Measurements from ENCODE around the gene ANKRD28. TPM values are rescaled to one million over a fixed set of nuclear protein-coding genes. Genes with fewer than 3 reads are reported as not detected.

ANKRD28 gene
- total RNA-seq, 2 donors from 2014 or later: 29.3 to 50.0 TPM

- Mint-ChIP-seq H3K27ac (no peak overlapping the region), H3K27me3 (peaks cover 9 to 15% of the 10 kb centered on the region in 2 donors), H3K9me3 (peaks cover 6% of the 10 kb centered on the region), H3K4me3 (no peak overlapping the region), H3K4me1 (ENCODE audit: low read depth in 2 of 2) (peaks cover 16 to 34% of the 10 kb centered on the region in 2 donors), H3K36me3 (peaks cover 20% of the 10 kb centered on the region)
- no peak for DNase-seq (ENCODE audit: low spot score)
- ATAC-seq: no peak
Measured at GRCh38 chr3:15654891-15655290, 142.9 kb downstream of the ANKRD28 start.

GRCh38 chr3:15654127-15654526, 143.7 kb downstream of the ANKRD28 start:
- H3K9me3 Mint-ChIP-seq: peaks cover 6% of the 10 kb centered on the region
- H3K27ac Mint-ChIP-seq: no peak overlapping the region
- no peak overlapping the region for H3K4me3 Mint-ChIP-seq
- H3K4me1 Mint-ChIP-seq (ENCODE audit: low read depth in 2 of 2): peaks cover 17 to 33% of the 10 kb centered on the region in 2 donors
- H3K27me3 Mint-ChIP-seq: peaks cover 9 to 15% of the 10 kb centered on the region in 2 donors
- DNase-seq (ENCODE audit: low spot score) (no peak), ATAC-seq (no peak)
- H3K36me3 Mint-ChIP-seq: peaks cover 20% of the 10 kb centered on the region

GRCh38 chr3:15653321-15653720, 144.5 kb downstream of the ANKRD28 start:
- Mint-ChIP-seq H3K9me3 (peaks cover 9% of the 10 kb centered on the region), H3K36me3 (peaks cover 20% of the 10 kb centered on the region), H3K4me3 (no peak overlapping the region), H3K27ac (no peak overlapping the region), H3K4me1 (ENCODE audit: low read depth in 2 of 2) (peaks cover 19 to 34% of the 10 kb centered on the region in 2 donors), H3K27me3 (peaks cover 9 to 15% of the 10 kb centered on the region in 2 donors)
- no peak for DNase-seq (ENCODE audit: low spot score)
- no peak for ATAC-seq

DNA sequence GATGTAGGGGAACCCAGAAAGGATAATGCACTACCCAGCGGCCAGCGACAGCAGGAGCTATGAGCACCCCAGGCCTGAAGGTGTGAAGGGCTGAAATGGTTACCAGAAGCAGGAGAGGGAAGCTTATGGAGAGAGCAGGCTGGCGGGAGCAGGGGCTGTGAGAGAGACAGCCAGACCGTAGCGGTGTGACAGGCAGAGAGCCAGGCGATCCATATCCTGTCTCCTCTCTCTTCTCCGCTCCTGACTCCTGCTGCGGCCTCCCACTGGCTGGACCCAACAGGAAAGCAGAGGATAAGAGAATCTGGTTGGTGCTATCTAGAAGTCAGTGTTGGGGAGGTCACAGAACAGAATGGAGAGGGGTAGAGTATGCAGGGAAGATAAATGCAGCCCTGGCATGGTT, 146.4 kb downstream of the ANKRD28 start:
- H3K36me3 Mint-ChIP-seq: peaks cover 12% of the 10 kb centered on the region
- H3K4me3 Mint-ChIP-seq: no peak overlapping the region
- no peak for DNase-seq (ENCODE audit: low spot score)
- no peak for ATAC-seq
- H3K9me3 Mint-ChIP-seq: peaks cover 8% of the 10 kb centered on the region
- H3K4me1 Mint-ChIP-seq (ENCODE audit: low read depth in 2 of 2): peaks cover 36 to 46% of the 10 kb centered on the region in 2 donors
- H3K27me3 Mint-ChIP-seq: peaks cover 9 to 15% of the 10 kb centered on the region in 2 donors
- H3K27ac Mint-ChIP-seq: no peak overlapping the region

DNA sequence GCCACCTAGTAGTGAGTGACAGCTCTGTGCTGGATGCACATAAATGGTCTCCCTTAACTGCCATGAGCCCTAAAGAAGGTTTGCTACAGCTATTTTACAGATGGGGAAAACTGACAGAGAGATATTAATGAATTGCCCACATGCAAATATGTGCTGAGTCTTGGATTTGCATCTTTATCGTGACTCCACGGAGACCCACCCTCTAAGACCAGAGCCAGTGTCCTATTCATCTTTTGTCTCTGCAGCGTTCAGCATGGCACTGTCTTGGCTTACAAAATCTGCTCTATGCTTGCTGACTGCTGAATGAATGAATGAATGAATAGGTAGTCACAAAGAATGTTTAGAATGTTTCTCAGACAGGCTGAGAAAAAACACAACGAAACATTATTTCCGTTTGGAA, 147.9 kb downstream of the ANKRD28 start:
- peaks cover 6% of the 10 kb centered on the region for H3K36me3 Mint-ChIP-seq
- peaks cover 50 to 60% of the 10 kb centered on the region in 2 donors for H3K4me1 Mint-ChIP-seq (ENCODE audit: low read depth in 2 of 2)
- peaks cover 9 to 15% of the 10 kb centered on the region in 2 donors for H3K27me3 Mint-ChIP-seq
- no peak overlapping the region for H3K27ac Mint-ChIP-seq
- peak overlapping the region; percentile 39 for H3K4me3 Mint-ChIP-seq
- peaks cover 3% of the 10 kb centered on the region for H3K9me3 Mint-ChIP-seq
- ATAC-seq (no peak), DNase-seq (ENCODE audit: low spot score) (no peak)

- DNase-seq (ENCODE audit: low spot score) (no peak), ATAC-seq (no peak)
- peaks cover 9 to 15% of the 10 kb centered on the region in 2 donors for H3K27me3 Mint-ChIP-seq
- H3K9me3 Mint-ChIP-seq: peaks cover 3% of the 10 kb centered on the region
- peak overlapping the region; percentile 39 for H3K4me3 Mint-ChIP-seq
- H3K27ac Mint-ChIP-seq: peak overlapping the region in 1 of 2 donors; percentile 4
- H3K36me3 Mint-ChIP-seq: peaks cover 6% of the 10 kb centered on the region
- H3K4me1 Mint-ChIP-seq (ENCODE audit: low read depth in 2 of 2): peaks cover 50 to 60% of the 10 kb centered on the region in 2 donors
Measured at GRCh38 chr3:15649341-15649740, 148.4 kb downstream of the ANKRD28 start.

- peak; percentile 86 for DNase-seq (ENCODE audit: low spot score)
- Mint-ChIP-seq H3K27me3 (peaks cover 9 to 15% of the 10 kb centered on the region in 2 donors), H3K4me3 (peak overlapping the region; percentile 70), H3K9me3 (peaks cover 3% of the 10 kb centered on the region), H3K4me1 (ENCODE audit: low read depth in 2 of 2) (peaks cover 50 to 56% of the 10 kb centered on the region in 2 donors), H3K27ac (peak overlapping the region; percentile 78 to 88), H3K36me3 (peaks cover 6% of the 10 kb centered on the region)
- peak; percentile 89 to 93 for ATAC-seq
Measured at GRCh38 chr3:15647611-15648167, 150.1 kb downstream of the ANKRD28 start.

GRCh38 chr3:15646851-15647511, 150.8 kb downstream of the ANKRD28 start:
- Mint-ChIP-seq H3K27me3 (peaks cover 9 to 15% of the 10 kb centered on the region in 2 donors), H3K36me3 (peaks cover 6% of the 10 kb centered on the region), H3K4me3 (peak overlapping the region; percentile 70), H3K4me1 (ENCODE audit: low read depth in 2 of 2) (peaks cover 50 to 56% of the 10 kb centered on the region in 2 donors), H3K9me3 (peaks cover 3% of the 10 kb centered on the region), H3K27ac (peak overlapping the region; percentile 78 to 88)
- DNase-seq (ENCODE audit: low spot score) (no peak), ATAC-seq (peak; percentile 25 to 36)

- no peak for DNase-seq (ENCODE audit: low spot score)
- Mint-ChIP-seq H3K27ac (peak overlapping the region; percentile 78 to 88), H3K4me3 (peak overlapping the region; percentile 60)
Measured at GRCh38 chr3:15645740-15646501, 151.9 kb downstream of the ANKRD28 start.

DNA sequence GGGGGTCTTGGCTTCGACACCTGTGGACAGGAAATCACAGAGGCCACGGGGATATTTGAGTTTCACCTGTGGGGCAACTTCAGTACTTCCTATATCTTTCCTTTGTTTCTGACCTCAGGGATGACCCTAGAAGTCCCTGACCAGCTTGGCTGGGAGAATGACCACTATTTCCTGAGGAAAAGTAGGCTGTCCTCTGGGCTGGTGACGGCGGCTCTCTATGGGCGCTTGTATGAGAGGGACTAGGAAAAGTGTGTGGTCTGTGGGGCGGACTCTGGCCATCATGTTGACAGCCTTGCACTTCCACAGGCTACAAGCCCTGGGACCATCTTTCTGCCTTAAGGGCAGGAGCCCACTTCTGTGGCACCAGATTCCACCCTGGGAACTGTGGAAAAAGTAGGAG, 152.5 kb downstream of the ANKRD28 start:
- H3K9me3 Mint-ChIP-seq: peaks cover 3% of the 10 kb centered on the region
- peaks cover 0 to 1% of the 10 kb centered on the region in 2 donors for H3K27me3 Mint-ChIP-seq
- no peak for DNase-seq (ENCODE audit: low spot score)
- H3K4me1 Mint-ChIP-seq (ENCODE audit: low read depth in 2 of 2): peaks cover 47 to 51% of the 10 kb centered on the region in 2 donors
- H3K27ac Mint-ChIP-seq: peak overlapping the region; percentile 37 to 88
- peak overlapping the region; percentile 60 for H3K4me3 Mint-ChIP-seq
- H3K36me3 Mint-ChIP-seq: peaks cover under 1% of the 10 kb centered on the region
- no peak for ATAC-seq

More at GRCh38 chr3:15645740-15646501, 151.9 kb downstream of the ANKRD28 start:
- Mint-ChIP-seq H3K27me3 (peaks cover 2 to 8% of the 10 kb centered on the region in 2 donors), H3K36me3 (peaks cover 6% of the 10 kb centered on the region), H3K4me1 (ENCODE audit: low read depth in 2 of 2) (peaks cover 50 to 55% of the 10 kb centered on the region in 2 donors), H3K9me3 (peaks cover 3% of the 10 kb centered on the region)
- peak in 1 of 2 donors; percentile 15 for ATAC-seq

GRCh38 chr3:15638891-15639262, 158.9 kb downstream of the ANKRD28 start:
- Mint-ChIP-seq H3K4me1 (ENCODE audit: low read depth in 2 of 2) (peaks cover 42 to 46% of the 10 kb centered on the region in 2 donors), H3K4me3 (no peak overlapping the region), H3K27ac (peak overlapping the region; percentile 97 to 99), H3K9me3 (no peaks in the 10 kb centered on the region), H3K27me3 (no peaks in the 10 kb centered on the region), H3K36me3 (no peaks in the 10 kb centered on the region)
- DNase-seq (ENCODE audit: low spot score): no peak
- ATAC-seq: peak in 1 of 2 donors; percentile 66

- ATAC-seq (peak in 1 of 2 donors; percentile 44), DNase-seq (ENCODE audit: low spot score) (no peak)
- no peaks in the 10 kb centered on the region for H3K9me3 Mint-ChIP-seq
- peak overlapping the region; percentile 97 to 99 for H3K27ac Mint-ChIP-seq
- peaks cover 46 to 47% of the 10 kb centered on the region in 2 donors for H3K4me1 Mint-ChIP-seq (ENCODE audit: low read depth in 2 of 2)
- no peaks in the 10 kb centered on the region for H3K27me3 Mint-ChIP-seq
- H3K4me3 Mint-ChIP-seq: peak overlapping the region; percentile 61
- H3K36me3 Mint-ChIP-seq: no peaks in the 10 kb centered on the region
Measured at GRCh38 chr3:15638193-15638890, 159.4 kb downstream of the ANKRD28 start.
